ENCODE data around the gene ARHGEF25. TPM values are rescaled to one million over a fixed set of nuclear protein-coding genes. Genes with fewer than 3 reads are reported as not detected.

Gene ARHGEF25
- total RNA-seq, 1 donor from 2014 or later, result 9.7 TPM

GRCh38 chr12:57579011-57579410 is 32.2 kb upstream of the ARHGEF25 start:
- Histone ChIP-seq H3K4me1 (no peaks in the 10 kb centered on the region), H3K4me3 (no peak overlapping the region), H3K9me3 (replicated peaks) (no peaks in the 10 kb centered on the region), H3K27me3 (ENCODE audit: low read depth) (peaks cover 41% of the 10 kb centered on the region), H3K27ac (replicated peaks) (no peak overlapping the region), H3K36me3 (no peaks in the 10 kb centered on the region)
- TF ChIP-seq CTCF (IDR thresholded peaks at IDR 0.05; ENCODE audit: borderline replicate concordance), result no peak
- intact Hi-C loops (cut with micrococcal nuclease), result no loop called here
- no peak for DNase-seq

GRCh38 chr12:57579677-57580465 is 31.4 kb upstream of the ARHGEF25 start:
- H3K36me3 ChIP-seq, result no peaks in the 10 kb centered on the region
- no peak overlapping the region for H3K27ac ChIP-seq (replicated peaks)
- H3K27me3 ChIP-seq (ENCODE audit: low read depth), result peaks cover 38% of the 10 kb centered on the region
- H3K9me3 ChIP-seq (replicated peaks), result no peaks in the 10 kb centered on the region
- no peak overlapping the region for H3K4me3 ChIP-seq
- no peak for TF ChIP-seq CTCF (IDR thresholded peaks at IDR 0.05; ENCODE audit: borderline replicate concordance)
- no peak for DNase-seq
- intact Hi-C loops (cut with micrococcal nuclease), result loop anchor here (5.0 kb wide), 1 partner anchor 42 kb away; no protein-coding TSS in a partner anchor
- H3K4me1 ChIP-seq, result no peaks in the 10 kb centered on the region

GRCh38 chr12:57580466-57580795 is 30.8 kb upstream of the ARHGEF25 start:
- intact Hi-C loops (cut with micrococcal nuclease), result loop anchor here (5.0 kb wide), 1 partner anchor 42 kb away; no protein-coding TSS in a partner anchor
- peaks cover 33% of the 10 kb centered on the region for H3K27me3 ChIP-seq (ENCODE audit: low read depth)
- no peaks in the 10 kb centered on the region for H3K36me3 ChIP-seq
- H3K4me3 ChIP-seq, result no peak overlapping the region
- H3K9me3 ChIP-seq (replicated peaks), result no peaks in the 10 kb centered on the region
- no peak overlapping the region for H3K27ac ChIP-seq (replicated peaks)
- no peaks in the 10 kb centered on the region for H3K4me1 ChIP-seq
- TF ChIP-seq CTCF (IDR thresholded peaks at IDR 0.05; ENCODE audit: borderline replicate concordance), result no peak
- no peak for DNase-seq

GRCh38 chr12:57581802-57582201 is 29.4 kb upstream of the ARHGEF25 start:
- TF ChIP-seq CTCF (IDR thresholded peaks at IDR 0.05; ENCODE audit: borderline replicate concordance), result no peak
- peaks cover 35% of the 10 kb centered on the region for H3K27me3 ChIP-seq (ENCODE audit: low read depth)
- DNase-seq, result no peak
- no peaks in the 10 kb centered on the region for H3K36me3 ChIP-seq
- intact Hi-C loops (cut with micrococcal nuclease), result loop anchor here (5.0 kb wide), 1 partner anchor 40 kb away; no protein-coding TSS in a partner anchor
- no peaks in the 10 kb centered on the region for H3K4me1 ChIP-seq
- H3K27ac ChIP-seq (replicated peaks), result no peak overlapping the region
- H3K4me3 ChIP-seq, result no peak overlapping the region
- no peaks in the 10 kb centered on the region for H3K9me3 ChIP-seq (replicated peaks)

GRCh38 chr12:57582440-57582839 is 28.8 kb upstream of the ARHGEF25 start:
- no peaks in the 10 kb centered on the region for H3K36me3 ChIP-seq
- no peak for TF ChIP-seq CTCF (IDR thresholded peaks at IDR 0.05; ENCODE audit: borderline replicate concordance)
- intact Hi-C loops (cut with micrococcal nuclease), result loop anchor here (5.0 kb wide), 1 partner anchor 40 kb away; no protein-coding TSS in a partner anchor

More at GRCh38 chr12:57582440-57582839, 28.8 kb upstream of the ARHGEF25 start:
- no peak overlapping the region for H3K27ac ChIP-seq (replicated peaks)
- no peaks in the 10 kb centered on the region for H3K9me3 ChIP-seq (replicated peaks)
- H3K4me1 ChIP-seq, result no peaks in the 10 kb centered on the region
- H3K27me3 ChIP-seq (ENCODE audit: low read depth), result peaks cover 41% of the 10 kb centered on the region
- DNase-seq, result no peak
- no peak overlapping the region for H3K4me3 ChIP-seq

Measured in left ventricle myocardium inferior (tissue), 1 donor.